GM19452 (cell line): ENCODE measurements around the gene OGDH.

Source experiments
- ATAC-seq: cut with Tn5 transposase; IDR thresholded peaks from one replicate; pipeline ENCODE4 v1.9.1; 2021; ENCODE audit not compliant: unreplicated experiment

Gene OGDH

DNA sequence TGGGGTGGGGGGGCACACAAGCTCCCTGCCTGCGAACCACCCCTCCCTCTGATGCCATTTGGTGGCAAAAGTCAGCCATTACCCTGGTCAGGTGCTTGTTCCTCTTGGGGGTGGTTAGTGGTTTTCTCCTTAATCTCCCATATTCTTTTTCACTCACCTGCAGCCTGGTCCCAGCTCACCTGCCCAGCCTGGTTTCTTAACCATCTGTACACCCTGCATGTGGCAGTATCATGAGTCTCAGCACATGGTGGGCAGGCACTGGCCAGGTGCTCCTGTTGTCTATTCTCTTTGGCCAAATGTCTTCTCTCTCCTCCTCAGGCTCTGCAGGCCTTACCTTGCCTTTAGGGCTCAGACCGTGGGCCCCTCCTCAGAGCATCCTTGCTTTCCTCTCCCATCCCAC is 30.5 kb downstream of the OGDH start:
- ATAC-seq: no peak

DNA sequence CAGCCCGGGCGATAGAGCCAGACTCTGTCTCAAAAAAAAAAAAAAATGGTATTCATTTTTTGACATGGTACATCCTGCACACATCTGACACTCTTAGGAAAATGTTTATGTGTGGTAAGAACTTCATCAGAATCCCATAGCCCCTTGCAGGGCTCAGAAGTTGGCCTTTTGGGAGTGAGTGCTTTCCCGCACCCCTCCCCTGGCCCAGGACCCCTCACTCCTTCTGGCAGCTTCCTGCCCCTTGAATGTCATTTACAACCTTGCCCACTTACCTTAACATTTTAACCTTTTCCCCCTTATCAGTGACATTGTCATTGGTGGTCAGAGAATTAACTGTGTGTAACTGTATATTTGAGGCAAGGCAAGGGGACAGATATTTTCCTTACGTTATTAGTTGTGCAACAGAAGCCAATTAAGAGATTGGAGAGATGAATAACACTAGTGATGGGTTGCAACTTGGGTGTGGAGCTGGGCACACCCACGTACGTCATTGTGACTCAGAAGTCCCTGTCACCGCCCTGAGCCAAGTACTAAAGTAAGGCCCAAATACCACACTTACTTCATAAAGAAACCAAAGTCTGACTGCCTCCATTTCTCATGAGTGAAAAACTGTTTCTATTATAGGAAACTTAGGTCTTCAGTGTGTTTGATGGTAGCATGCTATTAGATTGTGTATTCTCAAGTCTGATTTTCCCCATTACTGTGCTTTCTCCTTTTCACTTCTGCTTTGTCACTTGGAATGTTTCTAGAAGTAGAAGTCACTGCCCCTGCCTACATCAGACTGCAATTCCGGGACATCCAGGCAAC is 31.6 kb downstream of the OGDH start:
- ATAC-seq: peak; percentile 50

- peak; percentile 68 for ATAC-seq
Observed at GRCh38 chr7:44638611-44639557, 32.5 kb downstream of the OGDH start.

DNA sequence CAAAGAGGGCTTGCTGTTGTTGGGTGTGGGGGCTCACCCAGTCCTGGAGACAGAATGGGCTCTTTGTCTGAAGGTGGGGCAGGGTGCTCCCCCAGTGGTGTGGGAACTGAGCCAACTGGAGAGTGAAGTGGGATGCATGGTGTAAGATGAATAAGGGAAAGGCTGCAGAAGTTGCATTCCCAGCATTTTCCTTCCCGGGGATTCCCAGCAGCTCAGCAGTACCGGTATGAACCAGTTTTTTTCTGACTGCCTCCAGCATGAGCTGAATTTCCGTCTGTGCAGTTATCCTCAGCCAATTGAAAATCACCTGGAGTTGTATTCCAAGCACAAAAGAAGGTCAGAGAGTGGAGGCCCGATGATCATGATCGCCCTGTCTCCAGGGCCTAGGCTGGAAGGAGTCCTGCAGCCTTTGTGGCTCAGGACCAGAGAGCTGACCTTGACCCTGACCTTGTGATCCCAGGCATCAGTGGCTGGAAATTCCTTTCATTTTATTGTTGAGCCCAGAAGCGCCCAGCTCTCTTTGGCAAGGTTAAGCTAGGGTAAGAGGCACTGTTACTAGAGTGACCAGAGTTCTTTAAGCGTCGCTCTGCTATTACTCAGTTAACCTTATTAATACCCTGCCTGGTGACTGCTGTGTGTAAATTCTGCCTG is 33.4 kb downstream of the OGDH start:
- no peak for ATAC-seq

DNA sequence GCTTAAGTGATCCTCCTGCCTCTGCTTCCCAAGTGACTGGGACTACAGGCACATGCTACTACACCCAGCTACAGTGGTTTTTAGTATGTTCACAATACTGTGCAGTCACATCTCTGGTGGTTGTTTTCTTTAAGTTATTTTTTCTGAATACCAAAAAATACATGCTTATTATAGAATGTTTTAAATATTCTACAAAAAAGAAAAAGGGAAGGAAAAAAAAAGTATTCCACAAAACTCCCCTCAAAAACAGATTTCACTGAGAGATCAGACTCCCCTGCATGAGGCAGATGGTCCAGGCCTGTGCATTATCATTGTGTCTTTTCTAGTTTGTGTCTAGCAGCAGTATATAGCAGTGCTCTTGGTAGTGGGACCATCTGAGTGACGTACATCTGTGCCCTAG is 36.8 kb downstream of the OGDH start:
- ATAC-seq: no peak

DNA sequence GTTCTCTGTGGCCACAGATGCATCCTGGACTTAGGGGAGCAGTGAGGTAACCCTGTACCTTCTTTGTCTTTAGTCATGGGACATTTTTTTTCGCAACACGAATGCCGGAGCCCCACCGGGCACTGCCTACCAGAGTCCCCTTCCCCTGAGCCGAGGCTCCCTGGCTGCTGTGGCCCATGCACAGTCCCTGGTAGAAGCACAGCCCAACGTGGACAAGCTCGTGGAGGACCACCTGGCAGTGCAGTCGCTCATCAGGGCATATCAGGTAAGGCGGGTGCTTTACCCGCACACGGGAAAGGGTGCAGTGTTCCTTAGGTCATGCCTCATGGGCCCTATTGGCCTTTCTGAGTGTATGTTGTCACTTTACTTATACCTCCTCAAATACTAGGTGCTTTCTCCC is 38.8 kb downstream of the OGDH start:
- ATAC-seq: no peak

- no peak for ATAC-seq
Observed at GRCh38 chr7:44645696-44646095, 39.3 kb downstream of the OGDH start.

- no peak for ATAC-seq
Observed at GRCh38 chr7:44646176-44646920, 39.9 kb downstream of the OGDH start.

- ATAC-seq: no peak
Observed at GRCh38 chr7:44646921-44647636, 40.7 kb downstream of the OGDH start.

GRCh38 chr7:44647981-44648714 is 41.7 kb downstream of the OGDH start:
- no peak for ATAC-seq

- no peak for ATAC-seq
Observed at GRCh38 chr7:44650242-44650641, 43.8 kb downstream of the OGDH start.

DNA sequence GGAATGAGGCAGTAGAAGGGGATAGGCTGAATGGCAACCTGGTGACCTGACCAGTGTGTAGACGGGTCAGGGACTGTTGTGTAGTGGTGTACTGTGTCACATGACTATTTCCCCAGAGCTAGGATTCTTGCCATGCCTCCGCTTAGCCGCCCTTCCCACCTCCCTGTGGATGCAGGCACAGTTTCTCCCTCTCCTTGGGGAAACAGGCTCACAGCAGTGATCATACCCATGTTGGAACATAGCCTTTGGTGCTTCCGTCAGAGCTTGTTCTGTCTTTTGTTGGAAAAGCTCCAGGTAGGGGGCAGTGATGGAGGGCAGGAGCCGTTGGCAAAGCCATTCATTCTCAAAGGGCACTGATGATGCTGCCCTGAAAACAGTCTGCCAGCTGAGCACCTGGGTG is 44.3 kb downstream of the OGDH start:
- no peak for ATAC-seq

DNA sequence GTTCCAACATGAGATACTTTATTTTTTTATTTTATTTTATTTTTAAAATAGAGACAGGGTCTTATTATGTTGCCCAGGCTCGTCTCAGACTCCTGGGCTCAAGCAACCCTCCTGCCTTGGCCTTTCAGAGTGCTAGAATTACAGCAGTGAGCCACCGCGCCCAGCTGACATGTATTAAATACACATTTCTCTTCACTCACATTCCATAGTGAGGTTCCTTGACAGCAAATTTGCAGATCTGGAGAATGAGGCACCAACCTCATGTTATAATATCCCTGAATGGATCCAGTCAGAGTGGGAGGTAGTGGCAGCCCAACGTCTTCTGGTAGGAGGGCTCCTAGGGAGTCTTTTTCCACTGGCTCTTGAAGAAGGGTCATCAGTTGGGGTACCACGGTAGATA is 46.1 kb downstream of the OGDH start:
- ATAC-seq: no peak

DNA sequence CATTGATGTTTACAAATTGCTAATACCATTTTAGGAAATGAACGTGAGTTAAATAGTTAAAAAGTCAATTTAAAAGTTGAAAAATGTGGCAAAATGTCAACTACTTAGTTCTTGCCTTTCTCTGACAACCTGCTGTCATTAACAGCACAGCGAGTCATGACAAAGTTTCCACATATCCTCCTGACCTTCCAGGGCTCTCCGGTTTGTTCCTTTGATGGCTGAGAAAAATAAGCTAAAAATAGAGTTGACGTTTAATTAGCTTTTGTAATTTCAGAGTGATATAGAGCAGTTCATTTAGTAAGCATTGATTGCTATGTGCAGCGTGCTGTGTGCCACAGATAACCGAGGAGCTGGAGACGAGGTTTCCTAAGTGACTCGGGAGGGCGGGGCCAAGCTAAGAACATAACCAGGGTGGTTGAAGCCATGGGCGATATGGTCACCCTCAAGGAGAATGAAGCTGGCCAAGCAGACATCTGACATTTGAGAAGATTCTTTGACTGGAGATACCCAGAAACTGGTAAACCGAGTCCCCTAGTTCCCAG is 47.9 kb downstream of the OGDH start:
- ATAC-seq: no peak

DNA sequence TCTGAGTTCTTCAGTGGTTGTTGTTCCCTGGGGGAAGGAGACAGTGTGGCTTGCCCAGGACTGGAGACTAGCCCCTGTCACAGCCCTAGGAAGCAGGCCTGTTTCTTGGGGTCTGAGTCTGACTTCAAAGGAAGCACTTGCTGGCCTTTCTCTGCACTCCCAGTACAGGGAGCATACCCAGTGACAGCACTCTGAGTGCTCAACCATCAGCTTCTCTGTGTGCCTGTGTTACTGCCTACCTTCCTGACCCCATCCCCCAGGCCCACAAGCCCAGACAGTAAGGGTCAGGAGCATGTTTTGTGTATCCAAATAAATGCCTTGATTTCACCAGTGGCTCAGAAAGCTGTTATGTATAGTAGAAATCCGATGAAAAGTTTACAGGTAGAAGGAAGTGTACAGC is 48.9 kb downstream of the OGDH start:
- no peak for ATAC-seq

DNA sequence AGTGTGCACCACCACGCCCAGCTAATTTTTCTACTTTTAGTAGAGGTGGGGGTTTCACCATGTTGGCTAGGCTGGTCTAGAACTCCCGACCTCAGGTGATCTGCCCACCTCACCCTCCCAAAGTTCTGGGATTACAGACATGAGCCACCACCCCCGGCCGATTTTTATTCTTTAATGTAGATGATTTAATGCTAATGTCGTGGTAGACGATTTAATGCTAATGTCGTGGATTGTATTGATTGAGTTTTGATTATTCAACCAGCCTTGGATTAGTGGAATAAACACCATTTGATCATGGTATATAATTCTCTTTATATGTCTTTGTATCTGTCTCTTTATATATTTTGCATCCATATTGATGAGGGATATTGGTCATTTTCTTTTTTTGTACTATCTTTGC is 52.6 kb downstream of the OGDH start:
- no peak for ATAC-seq

GRCh38 chr7:44661233-44661632 is 54.8 kb downstream of the OGDH start:
- ATAC-seq: no peak

GRCh38 chr7:44664780-44665461 is 58.5 kb downstream of the OGDH start:
- ATAC-seq: no peak
